Measurements from ENCODE around the gene AKAP3.

Gene AKAP3

DNA sequence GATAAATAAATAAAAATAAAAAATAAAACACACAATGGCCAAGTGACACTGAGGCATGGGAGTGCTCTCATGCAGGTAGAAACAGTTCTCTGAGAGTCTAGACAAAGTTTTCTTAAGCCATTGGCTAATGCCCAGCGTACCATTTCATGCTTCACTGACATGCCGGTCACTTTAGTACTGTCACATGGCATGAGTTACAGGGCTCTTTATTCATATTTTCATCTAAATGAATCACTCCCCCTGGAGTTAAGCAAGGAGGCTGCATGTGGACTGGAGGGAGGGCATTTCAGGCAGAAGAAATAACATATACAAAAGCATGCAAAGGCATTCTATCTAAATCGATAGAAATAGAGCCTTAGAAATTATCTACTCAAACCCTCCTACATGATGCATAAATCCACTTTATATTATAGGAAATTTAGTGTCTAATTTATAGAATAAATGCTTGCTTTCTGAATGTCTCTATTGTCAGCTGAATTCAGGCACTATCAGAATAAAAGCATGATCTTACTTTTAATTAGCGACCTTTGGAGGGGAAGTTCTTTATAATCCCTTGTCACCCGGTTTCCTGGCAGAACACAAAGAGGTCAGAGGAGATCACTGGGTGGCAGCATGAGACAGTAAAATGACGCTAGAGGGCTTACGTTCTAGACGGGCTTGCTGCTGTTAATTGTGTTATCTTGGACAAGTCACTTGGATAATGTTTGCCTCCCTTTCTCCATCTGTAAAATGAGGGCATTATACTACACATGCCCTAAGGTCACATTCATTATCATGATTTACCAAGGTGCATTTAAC is 69.3 kb downstream of the AKAP3 start:
- in situ Hi-C loops (cut with MboI; ENCODE audit: low sequenced_read_pairs, unreplicated experiment) = no loop called here
- DNase-seq (ENCODE audit: low spot score) = peak; percentile 52
- TF ChIP-seq, protein P1, sequence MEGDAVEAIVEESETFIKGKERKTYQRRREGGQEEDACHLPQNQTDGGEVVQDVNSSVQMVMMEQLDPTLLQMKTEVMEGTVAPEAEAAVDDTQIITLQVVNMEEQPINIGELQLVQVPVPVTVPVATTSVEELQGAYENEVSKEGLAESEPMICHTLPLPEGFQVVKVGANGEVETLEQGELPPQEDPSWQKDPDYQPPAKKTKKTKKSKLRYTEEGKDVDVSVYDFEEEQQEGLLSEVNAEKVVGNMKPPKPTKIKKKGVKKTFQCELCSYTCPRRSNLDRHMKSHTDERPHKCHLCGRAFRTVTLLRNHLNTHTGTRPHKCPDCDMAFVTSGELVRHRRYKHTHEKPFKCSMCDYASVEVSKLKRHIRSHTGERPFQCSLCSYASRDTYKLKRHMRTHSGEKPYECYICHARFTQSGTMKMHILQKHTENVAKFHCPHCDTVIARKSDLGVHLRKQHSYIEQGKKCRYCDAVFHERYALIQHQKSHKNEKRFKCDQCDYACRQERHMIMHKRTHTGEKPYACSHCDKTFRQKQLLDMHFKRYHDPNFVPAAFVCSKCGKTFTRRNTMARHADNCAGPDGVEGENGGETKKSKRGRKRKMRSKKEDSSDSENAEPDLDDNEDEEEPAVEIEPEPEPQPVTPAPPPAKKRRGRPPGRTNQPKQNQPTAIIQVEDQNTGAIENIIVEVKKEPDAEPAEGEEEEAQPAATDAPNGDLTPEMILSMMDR (IDR thresholded peaks at IDR 0.05; ENCODE audit: borderline replicate concordance, control extremely low read depth, extremely low read depth, insufficient read depth, missing control alignments) = no peak

DNA sequence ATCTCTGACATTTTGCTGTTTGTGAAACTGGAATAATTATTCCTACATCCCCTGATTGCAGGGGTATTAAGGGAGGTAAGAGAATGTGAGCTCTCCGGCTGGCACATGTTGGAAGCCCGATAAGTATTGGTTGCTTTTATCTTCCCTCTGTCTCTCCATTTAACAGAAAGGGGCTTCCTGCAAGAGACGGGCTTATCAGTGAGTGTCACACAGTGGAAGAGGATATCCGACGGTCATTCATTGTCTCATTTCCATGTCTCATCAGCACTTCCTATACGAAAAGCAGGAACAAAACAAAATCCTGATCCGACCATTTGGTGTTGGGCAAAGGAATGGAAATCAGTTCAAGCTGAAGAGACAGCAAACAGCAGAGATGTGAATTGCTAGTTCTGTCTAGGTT is 76.2 kb downstream of the AKAP3 start:
- TF ChIP-seq, protein P1 (IDR thresholded peaks at IDR 0.05; ENCODE audit: borderline replicate concordance, control extremely low read depth, extremely low read depth, insufficient read depth, missing control alignments) = no peak
- no peak for DNase-seq (ENCODE audit: low spot score)
- in situ Hi-C loops (cut with MboI; ENCODE audit: low sequenced_read_pairs, unreplicated experiment) = no loop called here

DNA sequence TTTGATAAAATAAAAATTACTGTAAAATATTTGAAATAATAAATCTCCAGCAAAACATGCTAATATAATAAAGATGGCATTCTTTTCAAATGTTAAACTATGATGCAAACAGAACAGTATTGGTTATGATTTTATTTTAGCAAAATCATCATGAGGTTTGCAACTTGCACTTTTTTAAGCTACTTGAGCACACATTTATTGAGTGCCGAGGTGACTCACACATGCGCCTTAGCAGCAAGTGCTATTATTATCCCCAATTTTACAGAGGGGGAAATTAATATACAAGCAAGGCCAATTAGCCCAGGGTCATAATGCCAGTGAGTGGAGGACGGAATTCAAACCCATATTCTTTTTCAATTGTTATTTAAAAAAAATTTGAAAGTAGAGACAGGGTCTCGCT is 79.6 kb downstream of the AKAP3 start:
- in situ Hi-C loops (cut with MboI; ENCODE audit: low sequenced_read_pairs, unreplicated experiment) = no loop called here
- TF ChIP-seq, protein P1 (IDR thresholded peaks at IDR 0.05; ENCODE audit: borderline replicate concordance, control extremely low read depth, extremely low read depth, insufficient read depth, missing control alignments) = no peak
- DNase-seq (ENCODE audit: low spot score) = no peak

DNA sequence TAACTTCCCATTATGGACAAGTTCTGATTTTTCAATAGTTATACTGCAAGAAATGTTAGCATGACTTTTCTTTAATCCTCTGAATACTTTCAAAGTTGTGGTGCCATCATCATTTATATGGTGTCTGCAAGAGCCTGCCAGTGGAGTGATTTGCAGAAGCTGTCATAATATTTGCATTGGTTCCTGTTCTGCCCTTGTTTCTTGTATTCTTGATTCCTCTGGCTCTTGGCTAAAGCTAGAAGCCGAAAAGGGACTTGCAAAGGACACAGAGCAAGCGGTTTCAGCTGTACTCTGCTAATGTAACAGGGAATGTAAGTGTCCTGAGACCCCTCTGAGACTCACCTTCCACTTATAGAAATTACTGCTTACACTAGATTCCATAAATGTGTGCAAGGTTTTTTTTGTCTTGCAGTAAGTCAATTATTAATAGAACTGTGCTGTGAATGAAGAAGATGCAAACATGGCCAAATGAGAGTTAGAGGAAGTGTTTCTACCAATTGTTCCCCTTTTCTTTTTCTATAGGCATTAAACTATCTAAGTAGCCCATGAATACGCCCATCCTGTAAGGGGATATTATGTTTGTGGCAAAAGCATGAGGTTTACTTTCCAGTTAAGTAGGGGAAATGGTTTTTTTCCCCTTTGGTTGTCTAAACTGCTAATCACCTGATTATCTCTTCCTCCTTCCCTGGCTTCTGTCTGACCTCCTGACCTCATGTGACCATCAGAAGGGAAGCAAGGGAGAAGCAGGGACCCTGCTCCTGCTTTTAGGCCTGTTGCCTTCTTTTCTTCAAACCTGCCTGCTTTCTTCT is 81.6 kb downstream of the AKAP3 start:
- in situ Hi-C loops (cut with MboI; ENCODE audit: low sequenced_read_pairs, unreplicated experiment) = no loop called here
- DNase-seq (ENCODE audit: low spot score) = no peak
- TF ChIP-seq, protein P1 (IDR thresholded peaks at IDR 0.05; ENCODE audit: borderline replicate concordance, control extremely low read depth, extremely low read depth, insufficient read depth, missing control alignments) = no peak

DNA sequence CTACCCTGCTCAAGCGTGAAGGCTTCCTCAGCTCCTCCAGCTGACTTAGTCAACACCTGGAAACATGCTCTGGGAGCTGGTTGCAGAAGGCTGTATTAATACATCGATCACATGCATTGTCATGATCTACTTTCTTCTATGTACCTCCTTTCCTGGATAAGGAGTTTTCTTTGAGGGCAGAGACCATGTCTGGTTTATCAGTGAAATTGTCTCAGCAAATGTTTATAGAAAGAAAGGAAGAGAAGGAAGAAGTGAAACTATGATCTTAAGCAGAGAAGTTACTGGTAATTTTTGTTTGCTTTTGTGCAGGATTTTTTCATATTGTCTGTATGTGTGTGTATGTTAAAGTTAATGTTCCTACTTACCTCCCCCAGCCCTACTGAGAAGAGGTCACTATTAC is 82.4 kb downstream of the AKAP3 start:
- TF ChIP-seq, protein P1 (IDR thresholded peaks at IDR 0.05; ENCODE audit: borderline replicate concordance, control extremely low read depth, extremely low read depth, insufficient read depth, missing control alignments) = no peak
- DNase-seq (ENCODE audit: low spot score) = no peak
- in situ Hi-C loops (cut with MboI; ENCODE audit: low sequenced_read_pairs, unreplicated experiment) = no loop called here

Data from GM13976 (cell line).